HCT116 (cell line): ENCODE results near the gene CAPN15. TPM values are rescaled to one million over a fixed set of nuclear protein-coding genes. Genes with fewer than 3 reads are reported as not detected.

Experiments
- ATAC-seq: fragments of 200-7000 bp; cut with Tn5 transposase; 2 replicates; pipeline ENCODE4 v1.9.1; 2020; ENCODE audit warnings: mild to moderate bottlenecking, moderate library complexity
- BruUV-seq: library from RNA; stranded (reverse); fragments of 400-500 nt; replicated peaks from 2 replicates; lab custom pipeline; 2021; lab: Mats Ljungman, UMichigan
- CTCF ChIA-PET: fragments of 300-600 bp; sonication (Branson Sonifier 250); formaldehyde crosslinking; loops from one replicate; lab custom pipeline; 2021; ENCODE audit warnings: antibody characterized with exemption; lab: Charles Lee
- POLR2A ChIA-PET: fragments of 300-600, 350-600 bp; sonication (Branson Sonifier 250); formaldehyde crosslinking; loops from one replicate; lab custom pipeline; 2021; ENCODE audit warnings: antibody characterized with exemption; lab: Charles Lee
- RAD21 ChIA-PET, 2 experiments: fragments of 300-600 bp; sonication (Branson Sonifier 250); formaldehyde crosslinking; loops; one replicate each; lab custom pipeline; 2023; ENCODE audit warnings: low total read pairs in 2 of 2; ENCODE audit not compliant: uncharacterized antibody in 2 of 2, unreplicated experiment in 2 of 2, low non-redundant PET in 1 of 2; lab: Charles Lee
- DNase-seq: peaks from one replicate; pipeline ENCODE4 v3.0.0-alpha.2; 2010; ENCODE audit warnings: low read depth, low spot score
- H2AFZ ChIP-seq: fragments of 200-600 bp; shearing (Covaris generic), sonication (generic); 2 replicates; pipeline ENCODE4 v1.6.1; 2017; ENCODE audit warnings: low read depth, mixed run types, mixed read lengths, antibody characterized with exemption, low read length; ENCODE audit not compliant: poor library complexity, severe bottlenecking
- H3K27ac ChIP-seq: 2 replicates; pipeline ENCODE4 v1.5.1; 2012; ENCODE audit warnings: low read depth, low read length
- H3K27me3 ChIP-seq: fragments of 200-600 bp; sonication (generic); 2 replicates; pipeline ENCODE4 v1.6.1; 2016; ENCODE audit warnings: mixed run types, low read length, mixed read lengths; ENCODE audit not compliant: insufficient read depth
- H3K36me3 ChIP-seq, 2 experiments: fragments of 200-500 bp in 1 of 2; fragments of 200-600 bp in 1 of 2; sonication (Bioruptor generic) in 1 of 2; sonication (generic) in 1 of 2; 2 replicates each; pipeline versions ENCODE4 v1.5.1 to v1.6.1; 2014 to 2016; ENCODE audit warnings: low read length in 2 of 2, inconsistent platforms in 1 of 2, mixed read lengths in 1 of 2, mixed run types in 1 of 2; ENCODE audit not compliant: insufficient read depth in 2 of 2, control insufficient read depth in 1 of 2
- H3K4me1 ChIP-seq, 2 experiments: fragments of 200-600 bp in 1 of 2; sonication (generic) in 1 of 2; 2 replicates each; pipeline versions ENCODE4 v1.5.1 to v1.6.1; 2012 to 2017; ENCODE audit warnings: low read length in 2 of 2, inconsistent platforms in 1 of 2, mild to moderate bottlenecking in 1 of 2, mixed read lengths in 1 of 2, mixed run types in 1 of 2, moderate library complexity in 1 of 2; ENCODE audit not compliant: insufficient read depth in 2 of 2, control insufficient read depth in 1 of 2
- H3K4me2 ChIP-seq: fragments of 200-600 bp; sonication (generic); 2 replicates; pipeline ENCODE4 v1.6.1; 2017; ENCODE audit warnings: mixed run types, low read length, mixed read lengths
- H3K4me3 ChIP-seq, 2 experiments: fragments of 200-600 bp in 1 of 2; sonication (generic) in 1 of 2; replicated peaks in 1 of 2; 2 replicates each; pipeline ENCODE4 v1.5.1; 2011 to 2016; ENCODE audit warnings: low read length in 2 of 2, control low read depth in 1 of 2, low read depth in 1 of 2, mild to moderate bottlenecking in 1 of 2, mixed read lengths in 1 of 2, mixed run types in 1 of 2
- H3K79me2 ChIP-seq: fragments of 200-600 bp; sonication (generic); 2 replicates; pipeline ENCODE4 v1.6.1; 2017; ENCODE audit warnings: mild to moderate bottlenecking, mixed run types, low read length, moderate library complexity, mixed read lengths; ENCODE audit not compliant: insufficient read depth
- H3K9ac ChIP-seq: fragments of 200-600 bp; sonication (generic); 2 replicates; pipeline ENCODE4 v1.6.1; 2016; ENCODE audit warnings: low read length, mixed read lengths
- H3K9me2 ChIP-seq: fragments of 200-600 bp; sonication (generic), shearing (Covaris generic); 2 replicates; pipeline ENCODE4 v1.6.1; 2017; ENCODE audit warnings: mixed run types, mild to moderate bottlenecking, moderate library complexity; ENCODE audit not compliant: insufficient read depth
- H3K9me3 ChIP-seq, 2 experiments: fragments of 200-500 bp in 1 of 2; fragments of 200-600 bp in 1 of 2; sonication (Bioruptor generic) in 1 of 2; sonication (generic) in 1 of 2; 2 replicates each; pipeline ENCODE4 v1.6.1; 2014 to 2017; ENCODE audit warnings: low read length in 2 of 2, mixed read lengths in 2 of 2, inconsistent platforms in 1 of 2, low read depth in 1 of 2, mild to moderate bottlenecking in 1 of 2, mixed run types in 1 of 2, moderate library complexity in 1 of 2; ENCODE audit not compliant: control insufficient read depth in 1 of 2, insufficient read depth in 1 of 2
- H4K20me1 ChIP-seq: fragments of 200-600 bp; sonication (generic), shearing (Covaris generic); 2 replicates; pipeline ENCODE4 v1.6.1; 2017; ENCODE audit warnings: mixed run types, mild to moderate bottlenecking, moderate library complexity; ENCODE audit not compliant: insufficient read depth
- CTCF ChIP-seq, 3 experiments: fragments of 200-600 bp in 1 of 3; sonication (generic) in 1 of 3; IDR thresholded peaks in 2 of 3; conservative IDR thresholded peaks in 1 of 3; 2 replicates each; pipeline ENCODE4 v1.5.1; 2012 to 2017; ENCODE audit warnings: low read depth in 2 of 3, low read length in 2 of 3, antibody characterized with exemption in 1 of 3, borderline replicate concordance in 1 of 3, control low read depth in 1 of 3, mild to moderate bottlenecking in 1 of 3, mixed read lengths in 1 of 3, mixed run types in 1 of 3, moderate library complexity in 1 of 3; ENCODE audit not compliant: insufficient read depth in 1 of 3
- EZH2phosphoT487 ChIP-seq: fragments of 200-600 bp; IDR thresholded peaks from 2 replicates; pipeline ENCODE4 v1.6.1; 2018; ENCODE audit warnings: antibody characterized with exemption, borderline replicate concordance
- RAD21 ChIP-seq: IDR thresholded peaks from 2 replicates; pipeline ENCODE4 v1.6.1; 2012; ENCODE audit warnings: low read depth, mild to moderate bottlenecking
- SRF ChIP-seq: IDR thresholded peaks from 2 replicates; pipeline ENCODE4 v1.6.1; 2012; ENCODE audit warnings: low read depth
- ZBTB33 ChIP-seq: IDR thresholded peaks from 2 replicates; pipeline ENCODE4 v1.6.1; 2011; ENCODE audit warnings: mild to moderate bottlenecking, low read length, moderate library complexity; ENCODE audit not compliant: insufficient replicate concordance; ENCODE audit errors: extremely low read depth
- intact Hi-C: fragments of 100-400 bp; cut with micrococcal nuclease; formaldehyde crosslinking; loops from 2 replicates; pipeline ENCODE4 v1.10.0; 2022
- total RNA-seq: library from RNA; stranded (reverse); gene quantifications from one replicate; pipeline ENCODE4 v1.2.1, GENCODE V29; 2021; ENCODE audit not compliant: unreplicated experiment

CAPN15 gene
- total RNA-seq, 1 experiment from 2014 or later, result 39.0 TPM

GRCh38 chr16:495127-495748 is 32.3 kb upstream of the CAPN15 start:
- H3K27ac ChIP-seq, result no peak overlapping the region
- no peaks in the 10 kb centered on the region for H4K20me1 ChIP-seq
- no peaks in the 10 kb centered on the region for H3K9me3 ChIP-seq
- no peak overlapping the region for H3K4me2 ChIP-seq
- POLR2A ChIA-PET, result no interaction called here
- TF ChIP-seq SRF (no peak), CTCF (IDR thresholded peaks at IDR 0.05 in 2 of 3, conservative IDR thresholded peaks at IDR 0.05 in 1 of 3; ENCODE audit: borderline replicate concordance in 1 of 3, insufficient read depth in 1 of 3, low read depth in 2 of 3, low read length in 2 of 3) (peak in 2 of 3 experiments; percentile 30 to 46; a peak in 4 of 6 replicates), EZH2phosphoT487 (no peak), ZBTB33 (no peak), RAD21 (no peak)
- TF ChIP-seq, all 23 proteins: peak for 1
- intact Hi-C loops, result loop anchor here (10.0 kb wide), 1 partner anchor 100 kb away; the partner anchor contains the start of gene NME4
- Histone ChIP-seq H3K4me1 (no peaks in the 10 kb centered on the region), H3K9ac (no peak overlapping the region), H3K9me2 (no peaks in the 10 kb centered on the region), H3K4me3 (no peak overlapping the region), H3K79me2 (no peaks in the 10 kb centered on the region), H2AFZ (no peak overlapping the region), H3K36me3 (no peaks in the 10 kb centered on the region), H3K27me3 (no peaks in the 10 kb centered on the region)
- ATAC-seq (peak; percentile 84), DNase-seq (no peak)
- ChIA-PET CTCF (interaction anchor here (1.4 kb wide), 1 partner anchor 103 kb away, joined by 3 read pairs; no protein-coding TSS in a partner anchor), RAD21 (interaction anchor here in 1 of 2 experiments (0.6 kb wide), 1 partner anchor 57 kb away, joined by 5 read pairs; no protein-coding TSS in a partner anchor)
- BruUV-seq, result no TSS peak
